HG02610 (cell line): Measurements from ENCODE around the gene ACVR1B.
A peak's percentile ranks its signal among the peaks of the same experiment; 100 is the strongest.

Experiments used
- ATAC-seq: cut with Tn5 transposase; IDR thresholded peaks from one replicate; pipeline ENCODE4 v1.9.1; 2021; ENCODE audit warnings: mild to moderate bottlenecking, moderate library complexity; ENCODE audit not compliant: unreplicated experiment

The ACVR1B gene

DNA sequence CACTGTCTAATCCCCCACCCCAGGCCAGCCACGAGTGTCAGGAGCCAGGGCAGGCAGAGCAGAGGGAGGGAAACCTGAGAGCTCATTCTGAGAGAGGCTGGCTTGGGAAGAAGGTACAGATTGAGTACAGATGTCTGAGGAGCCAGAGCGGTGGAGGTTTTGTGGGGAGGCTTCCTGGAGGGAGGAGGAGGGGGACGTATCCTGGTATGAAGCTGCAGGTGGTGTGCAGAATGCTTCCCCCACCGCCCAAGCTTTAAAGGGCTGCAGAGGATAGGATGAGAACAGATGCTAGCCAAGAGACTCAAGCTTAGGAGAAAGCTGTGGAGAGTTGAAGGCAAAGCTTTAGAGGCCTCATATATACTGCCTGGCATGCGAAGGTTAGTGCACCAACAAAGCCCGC, 52.1 kb downstream of the ACVR1B start:
- ATAC-seq, result no peak

DNA sequence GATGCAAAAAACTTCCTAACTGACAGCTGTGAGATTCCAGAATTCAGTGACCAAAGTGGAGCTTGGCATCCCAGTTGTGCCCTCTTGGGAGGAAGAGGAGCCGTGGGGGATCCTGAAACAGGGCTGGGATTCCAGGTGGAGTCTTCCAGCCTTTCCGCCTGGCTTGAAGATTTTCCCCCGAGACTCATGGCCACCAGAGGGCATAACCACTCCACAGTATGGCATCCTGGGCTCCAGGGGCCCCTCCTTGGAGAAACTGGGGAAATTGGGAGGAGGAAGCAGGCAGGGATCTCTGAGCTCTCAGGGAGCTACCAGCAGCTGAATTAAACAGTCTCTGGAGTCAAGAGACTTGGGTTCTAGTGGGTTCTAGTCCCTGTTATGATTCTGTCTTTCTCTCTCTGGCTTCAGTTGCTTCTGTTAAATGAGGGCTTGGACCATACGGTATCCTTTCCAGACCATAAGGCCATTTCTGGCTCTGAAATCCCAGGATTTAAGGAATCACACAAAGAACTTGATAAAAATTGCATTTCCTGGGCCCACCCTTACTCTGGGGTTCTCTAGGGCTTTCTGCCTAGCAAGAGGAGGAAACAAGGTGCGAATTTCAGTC, 52.6 kb downstream of the ACVR1B start:
- ATAC-seq, result no peak

DNA sequence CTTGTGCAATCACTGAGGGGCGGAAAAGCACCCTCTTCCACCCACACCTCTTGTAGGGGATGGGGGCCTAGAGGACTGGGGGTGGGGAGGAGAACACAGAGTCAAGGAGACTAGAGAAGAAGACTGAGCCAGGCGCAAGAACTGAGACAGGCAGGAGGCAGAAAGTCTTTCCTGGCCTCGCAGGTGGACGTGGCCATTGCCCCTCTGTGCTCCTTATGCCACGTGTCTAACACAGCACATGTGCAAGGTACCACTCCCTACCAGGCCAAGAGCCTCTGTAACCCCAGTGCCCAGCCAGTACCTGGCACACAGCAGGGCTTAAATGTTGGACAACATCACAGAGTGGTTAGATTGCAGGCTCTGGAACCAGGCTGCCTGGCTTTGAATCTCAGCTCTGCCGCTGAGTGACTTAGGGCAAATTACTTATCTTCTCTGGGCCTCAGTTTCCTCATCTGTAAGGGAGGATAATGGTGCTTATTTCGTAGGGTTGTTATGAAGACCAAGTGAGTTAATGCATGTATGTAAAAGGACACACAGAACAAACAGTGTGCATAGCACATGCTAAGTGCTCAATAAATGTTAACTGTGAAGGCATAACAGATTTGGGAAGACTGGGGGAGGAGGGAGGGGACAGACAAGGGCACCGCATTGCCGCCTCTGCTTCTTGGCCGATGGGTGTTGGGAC, 53.9 kb downstream of the ACVR1B start:
- ATAC-seq, result no peak

DNA sequence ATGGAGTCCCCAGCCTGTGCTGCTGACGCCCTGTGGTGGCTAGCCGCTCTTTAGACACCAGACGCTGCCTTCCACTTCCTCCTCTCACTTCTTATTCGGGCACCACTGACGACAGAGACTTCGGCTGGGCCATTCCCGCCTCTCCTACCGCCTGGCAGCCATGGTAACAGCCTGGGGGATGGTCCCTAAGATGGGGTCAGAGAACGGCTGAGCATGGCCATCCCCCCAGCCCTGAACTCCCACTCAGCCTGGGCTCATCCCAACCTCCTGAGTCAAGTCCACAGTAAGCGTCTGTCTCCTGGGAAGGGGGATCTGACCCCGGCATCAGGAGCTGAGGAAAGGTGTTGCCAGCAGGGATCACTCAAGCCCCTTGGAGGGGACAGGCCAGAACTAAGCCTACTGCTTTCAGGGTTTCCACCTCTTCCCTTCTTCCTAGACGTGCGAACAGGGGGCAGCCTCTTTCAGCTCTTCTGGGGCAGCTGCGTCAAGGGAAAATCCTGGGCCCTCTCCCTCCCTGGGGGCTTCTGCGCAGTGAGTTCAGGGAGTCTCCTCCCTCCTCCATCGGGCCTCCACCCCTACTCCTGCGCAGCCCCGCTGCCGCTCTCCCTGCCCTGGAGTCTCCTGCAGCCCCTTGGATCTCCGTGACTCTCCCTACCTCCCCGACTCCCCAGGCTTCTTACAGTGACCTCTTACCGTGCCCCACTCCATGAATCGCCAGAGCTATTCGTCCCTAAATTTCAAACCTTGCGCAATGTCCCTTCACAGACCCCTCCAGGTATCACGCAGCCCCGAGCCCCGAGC, 54.6 kb downstream of the ACVR1B start:
- peak; percentile 71 for ATAC-seq

DNA sequence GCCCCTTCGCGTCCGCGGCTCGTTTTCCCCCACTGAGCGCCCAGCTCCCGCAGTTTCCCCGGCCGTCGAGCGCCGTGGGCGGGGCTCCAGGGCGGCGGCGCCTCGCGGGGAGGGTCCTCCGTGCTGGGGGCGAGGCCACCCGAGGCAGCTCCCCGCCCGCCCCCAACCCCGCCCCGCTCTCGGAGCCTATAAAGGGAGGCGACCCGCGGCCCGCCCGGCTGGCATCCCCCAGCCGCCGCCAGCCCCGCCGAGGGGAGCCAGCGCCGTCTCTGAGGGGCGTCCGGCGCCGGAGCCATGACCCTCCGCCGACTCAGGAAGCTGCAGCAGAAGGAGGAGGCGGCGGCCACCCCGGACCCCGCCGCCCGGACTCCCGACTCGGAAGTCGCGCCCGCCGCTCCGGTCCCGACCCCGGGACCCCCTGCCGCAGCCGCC, 55.2 kb downstream of the ACVR1B start, which contains the start of gene TAMALIN:
Gene TAMALIN, plus strand, starts transcription at position 221 of the 432 bp plus-strand sequence. Its CDS starts 74 bp downstream, at position 295.
- ATAC-seq, result no peak

DNA sequence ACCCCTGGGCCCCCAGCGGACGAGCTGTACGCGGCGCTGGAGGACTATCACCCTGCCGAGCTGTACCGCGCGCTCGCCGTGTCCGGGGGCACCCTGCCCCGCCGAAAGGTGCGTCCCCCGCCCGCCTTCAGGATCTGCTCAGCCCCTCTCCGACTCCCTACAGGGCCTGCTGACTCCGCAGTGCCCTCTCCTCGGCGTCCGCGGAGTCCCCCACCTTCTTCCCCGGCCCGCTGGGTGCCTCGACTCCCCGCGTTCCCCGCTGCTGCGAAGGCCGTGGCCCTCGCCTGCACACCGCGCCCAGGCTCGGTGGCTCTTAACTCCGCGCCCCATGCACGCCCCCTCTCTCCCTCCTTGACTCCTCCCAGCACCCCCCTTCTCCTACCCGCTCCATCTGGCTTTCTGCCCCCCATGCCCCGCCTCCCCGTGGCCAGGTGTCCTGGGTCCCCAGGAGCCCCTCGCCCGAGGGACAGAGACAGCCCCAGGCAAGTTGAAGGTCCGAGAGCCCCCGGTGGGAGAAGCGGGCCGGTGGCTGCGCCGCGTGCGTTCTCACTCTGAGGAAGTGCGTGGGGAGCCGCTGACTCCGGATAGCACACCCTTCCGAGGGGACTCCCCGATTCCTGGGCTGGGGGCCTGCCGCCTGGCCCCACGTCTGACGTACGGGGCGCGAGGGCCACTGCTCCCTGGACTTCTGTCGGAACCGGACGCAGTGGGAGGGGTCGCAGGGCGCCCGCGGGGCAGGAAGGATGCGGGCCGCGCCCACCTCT, 55.8 kb downstream of the ACVR1B start:
- no peak for ATAC-seq

DNA sequence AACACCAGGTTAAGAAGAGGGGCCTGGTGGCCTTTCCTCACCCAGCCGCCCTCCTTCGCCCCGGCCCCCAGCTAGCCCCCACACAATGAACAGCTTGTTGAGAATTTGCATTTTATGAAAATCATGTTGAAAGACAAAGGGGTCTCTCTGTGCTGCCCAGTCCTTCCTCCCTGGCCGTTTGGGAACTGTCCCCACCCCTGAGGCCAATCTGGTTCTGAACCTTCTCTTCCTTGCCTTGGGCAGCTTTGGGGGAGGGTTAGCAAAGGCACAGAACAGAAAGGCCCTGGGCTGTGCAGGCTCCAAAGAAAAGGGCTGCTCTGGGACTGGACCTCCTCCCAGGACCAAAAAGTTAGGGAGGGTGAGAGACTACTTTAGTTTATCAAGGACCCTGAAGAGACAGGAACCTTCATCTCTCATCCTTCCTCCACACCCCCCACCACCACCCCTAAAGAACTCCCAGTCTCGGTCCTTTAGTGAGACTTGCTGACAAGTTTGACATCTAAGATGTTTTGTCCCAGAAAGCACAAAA, 56.5 kb downstream of the ACVR1B start:
- ATAC-seq, result no peak

DNA sequence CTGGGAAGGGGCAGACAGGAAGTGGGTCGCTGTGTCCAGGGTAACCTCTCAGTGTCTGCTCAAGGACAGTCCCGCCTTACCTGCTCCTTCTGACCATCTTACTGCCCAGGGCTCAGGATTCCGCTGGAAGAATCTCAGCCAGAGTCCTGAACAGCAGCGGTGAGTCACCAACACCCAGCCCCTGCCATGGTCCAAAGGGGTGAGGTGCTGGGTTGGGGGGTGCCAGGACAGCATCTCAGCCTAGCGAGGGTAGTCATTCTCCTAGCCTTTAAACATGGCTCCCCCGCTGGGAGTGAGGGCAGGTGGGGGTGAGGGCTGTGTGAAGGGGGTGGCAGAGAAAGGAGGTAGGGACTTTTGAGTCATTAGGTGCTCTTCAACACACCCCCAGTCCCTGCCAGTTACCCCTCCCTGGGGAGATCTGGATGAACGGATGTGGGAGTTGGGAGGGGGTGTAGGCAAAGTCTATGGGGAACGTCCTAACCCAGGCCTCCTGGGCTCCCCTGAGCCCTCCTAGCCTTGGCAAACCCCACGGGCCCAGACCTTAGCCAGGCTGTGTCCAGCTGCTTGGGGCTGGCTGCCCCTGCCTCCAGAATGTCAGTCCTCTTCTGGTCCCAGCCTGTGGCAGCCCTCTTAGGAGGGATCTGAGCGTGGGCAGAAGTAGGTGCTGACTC, 57.7 kb downstream of the ACVR1B start:
- no peak for ATAC-seq

DNA sequence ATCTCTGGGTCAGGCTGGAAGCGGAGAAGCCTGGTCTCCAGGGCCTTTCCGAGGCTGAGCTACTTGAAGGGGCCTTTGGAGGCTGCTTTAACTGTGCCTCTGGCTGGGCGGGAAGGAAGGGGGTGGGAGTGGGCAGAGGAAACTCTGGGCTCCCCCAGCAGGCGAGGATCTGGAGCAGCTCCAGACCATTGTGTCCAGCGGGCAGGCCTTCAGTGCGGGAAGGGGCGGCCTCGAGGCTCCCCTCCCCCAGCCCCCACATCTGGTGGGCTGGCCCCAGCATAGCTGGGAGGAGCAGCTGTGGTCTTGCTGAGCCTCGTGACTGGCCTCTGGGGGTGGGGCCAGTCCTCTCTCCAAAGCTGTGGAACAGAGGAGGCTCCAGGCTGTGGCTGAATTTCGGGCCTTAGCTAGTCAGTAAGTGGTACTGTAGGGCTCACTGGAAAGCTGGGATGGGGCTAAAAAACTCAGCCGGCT, 58.7 kb downstream of the ACVR1B start:
- no peak for ATAC-seq

DNA sequence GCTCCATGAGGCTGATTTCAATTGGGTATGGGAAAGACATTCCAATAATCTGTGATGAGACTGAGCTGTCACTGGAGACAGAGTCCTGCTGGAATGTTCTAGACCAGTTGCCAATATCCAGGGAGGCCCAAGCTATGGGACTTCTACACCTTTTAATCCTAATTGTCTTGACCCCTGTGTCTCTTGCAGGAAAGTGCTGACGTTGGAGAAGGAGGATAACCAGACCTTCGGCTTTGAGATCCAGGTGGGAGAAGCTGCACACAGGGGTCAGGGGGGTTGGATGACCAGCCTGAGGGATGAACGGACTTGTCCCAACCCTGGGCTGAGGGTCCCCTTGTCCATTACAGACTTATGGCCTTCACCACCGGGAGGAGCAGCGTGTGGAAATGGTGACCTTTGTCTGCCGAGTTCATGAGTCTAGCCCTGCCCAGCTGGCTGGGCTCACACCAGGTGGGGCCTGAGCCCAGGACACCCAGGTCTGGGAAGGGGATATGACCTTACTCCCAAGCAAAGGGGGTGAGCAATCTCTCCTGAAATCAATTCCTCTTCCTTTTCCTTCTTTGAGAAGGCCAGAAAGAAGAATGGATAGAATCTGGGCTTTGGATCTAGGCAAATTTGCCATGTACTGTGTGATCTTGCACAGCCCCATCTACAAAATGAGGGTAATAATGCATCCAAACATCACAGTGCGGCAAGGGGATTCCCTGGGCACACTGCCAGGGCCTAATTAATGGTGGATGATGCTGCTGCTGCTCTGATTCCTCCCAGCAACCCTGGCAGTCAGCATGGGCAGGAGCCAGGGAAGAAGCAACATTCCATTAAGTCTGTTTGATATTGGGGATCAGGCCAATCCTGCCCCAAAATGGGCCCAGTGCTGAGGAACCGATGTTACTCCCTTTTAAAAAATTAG, 59.4 kb downstream of the ACVR1B start:
- ATAC-seq, result no peak

DNA sequence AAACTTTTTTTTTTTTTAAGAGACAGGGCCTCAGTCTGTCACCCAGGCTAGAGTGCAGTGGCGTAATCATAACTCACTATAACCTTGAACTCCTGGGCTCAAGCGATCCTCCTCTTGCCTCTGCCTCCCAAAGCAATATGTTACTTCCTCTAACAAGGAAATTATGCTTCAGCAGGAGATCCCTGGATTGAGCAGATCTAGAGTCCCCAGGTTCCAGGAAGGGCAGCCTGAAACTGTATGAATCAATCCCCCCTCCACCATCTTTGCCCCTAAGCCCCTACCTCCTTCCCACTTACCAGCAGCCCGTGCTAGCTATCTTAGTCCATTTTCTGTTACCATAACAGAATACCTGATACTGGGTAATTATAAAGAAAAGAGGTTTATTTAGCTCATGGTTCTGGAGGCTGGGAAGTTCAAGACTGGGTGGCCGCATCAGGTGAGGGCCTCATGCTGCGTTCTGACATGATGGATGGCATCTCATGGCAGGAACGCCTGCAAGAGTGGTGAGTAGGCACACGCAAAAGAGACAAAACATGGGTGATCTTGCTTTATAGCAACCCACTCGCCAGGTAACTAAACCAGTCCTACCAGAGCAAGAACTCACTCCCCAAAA, 60.2 kb downstream of the ACVR1B start:
- no peak for ATAC-seq

DNA sequence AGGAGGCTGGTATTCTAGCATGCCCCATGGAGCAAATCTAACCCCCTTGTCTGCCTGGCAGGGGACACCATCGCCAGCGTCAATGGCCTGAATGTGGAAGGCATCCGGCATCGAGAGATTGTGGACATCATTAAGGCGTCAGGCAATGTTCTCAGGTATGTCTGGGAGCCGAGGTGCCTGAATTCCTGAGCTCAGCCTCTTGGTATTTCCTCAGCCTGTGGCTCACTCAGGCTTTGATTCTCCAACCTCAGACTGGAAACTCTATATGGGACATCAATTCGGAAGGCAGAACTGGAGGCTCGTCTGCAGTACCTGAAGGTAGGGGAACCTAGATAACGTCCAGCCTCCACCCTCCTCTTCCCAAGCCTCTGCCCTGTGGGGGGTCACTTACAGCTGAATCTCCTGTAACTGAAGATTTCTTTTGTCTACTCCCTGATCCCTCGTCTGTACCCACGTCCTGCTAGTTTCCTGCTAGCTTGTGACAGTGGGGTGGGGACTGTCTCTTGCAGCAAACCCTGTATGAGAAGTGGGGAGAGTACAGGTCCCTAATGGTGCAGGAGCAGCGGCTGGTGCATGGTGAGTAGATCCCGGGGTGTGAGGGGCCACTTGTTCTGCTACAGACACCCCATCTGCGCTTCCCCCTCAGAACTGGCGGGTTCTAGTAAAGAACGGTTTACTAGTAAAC, 62.3 kb downstream of the ACVR1B start:
- ATAC-seq, result no peak

DNA sequence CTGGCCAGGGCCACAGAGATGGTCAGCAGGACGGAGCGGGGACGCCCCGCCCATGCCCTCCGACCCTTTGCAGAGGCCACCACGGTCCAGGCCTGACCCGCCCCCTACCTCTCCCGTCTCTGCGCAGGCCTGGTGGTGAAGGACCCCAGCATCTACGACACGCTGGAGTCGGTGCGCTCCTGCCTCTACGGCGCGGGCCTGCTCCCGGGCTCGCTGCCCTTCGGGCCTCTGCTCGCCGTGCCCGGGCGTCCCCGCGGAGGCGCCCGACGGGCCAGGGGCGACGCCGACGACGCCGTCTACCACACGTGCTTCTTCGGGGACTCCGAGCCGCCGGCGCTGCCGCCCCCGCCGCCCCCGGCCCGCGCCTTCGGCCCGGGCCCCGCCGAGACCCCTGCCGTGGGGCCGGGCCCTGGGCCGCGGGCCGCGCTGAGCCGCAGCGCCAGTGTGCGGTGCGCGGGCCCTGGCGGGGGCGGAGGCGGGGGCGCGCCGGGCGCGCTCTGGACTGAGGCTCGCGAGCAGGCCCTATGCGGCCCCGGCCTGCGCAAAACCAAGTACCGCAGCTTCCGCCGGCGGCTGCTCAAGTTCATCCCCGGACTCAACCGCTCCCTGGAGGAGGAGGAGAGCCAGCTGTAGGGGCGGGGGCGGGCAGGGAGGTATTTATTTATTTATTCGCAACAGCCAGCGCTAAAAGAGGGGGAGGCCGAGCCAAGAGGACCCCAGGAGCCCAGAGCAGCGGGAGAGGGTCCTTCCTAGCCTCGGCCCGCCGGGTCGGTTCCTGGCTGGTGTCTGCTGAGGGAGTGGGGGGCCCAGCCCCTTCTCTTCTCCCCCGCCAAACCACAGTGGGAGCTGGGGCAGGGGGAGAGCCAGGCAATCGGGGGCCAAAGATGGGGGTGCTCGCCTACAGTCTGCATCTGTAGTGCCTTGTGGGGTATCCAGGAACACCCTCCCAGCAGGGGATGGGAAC, 63.4 kb downstream of the ACVR1B start:
- ATAC-seq, result no peak

DNA sequence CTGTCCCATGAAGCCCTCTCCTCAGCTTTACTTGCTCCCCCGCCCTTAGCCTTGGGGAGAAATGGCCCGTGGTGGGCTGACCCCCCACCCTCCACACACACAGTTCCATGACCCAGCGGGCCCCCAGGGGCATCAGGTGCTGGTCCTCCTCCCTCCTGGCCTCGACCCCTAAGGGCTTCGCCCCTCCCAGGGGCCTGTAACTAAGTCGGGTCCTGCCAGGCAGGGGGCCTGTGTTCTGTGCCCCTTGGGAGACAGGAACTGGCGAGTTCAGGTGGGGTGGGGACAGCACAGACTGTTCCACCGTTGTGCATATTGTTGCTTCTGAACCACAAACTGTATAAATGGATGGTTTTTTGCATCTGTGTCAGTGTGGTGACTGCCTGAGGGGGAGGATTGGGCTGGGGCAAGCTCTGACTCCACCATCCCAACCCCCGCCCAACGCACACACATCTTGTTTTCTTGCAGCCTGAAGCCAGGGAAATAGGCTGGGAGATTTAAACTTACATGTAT, 64.1 kb downstream of the ACVR1B start:
- ATAC-seq, result no peak

DNA sequence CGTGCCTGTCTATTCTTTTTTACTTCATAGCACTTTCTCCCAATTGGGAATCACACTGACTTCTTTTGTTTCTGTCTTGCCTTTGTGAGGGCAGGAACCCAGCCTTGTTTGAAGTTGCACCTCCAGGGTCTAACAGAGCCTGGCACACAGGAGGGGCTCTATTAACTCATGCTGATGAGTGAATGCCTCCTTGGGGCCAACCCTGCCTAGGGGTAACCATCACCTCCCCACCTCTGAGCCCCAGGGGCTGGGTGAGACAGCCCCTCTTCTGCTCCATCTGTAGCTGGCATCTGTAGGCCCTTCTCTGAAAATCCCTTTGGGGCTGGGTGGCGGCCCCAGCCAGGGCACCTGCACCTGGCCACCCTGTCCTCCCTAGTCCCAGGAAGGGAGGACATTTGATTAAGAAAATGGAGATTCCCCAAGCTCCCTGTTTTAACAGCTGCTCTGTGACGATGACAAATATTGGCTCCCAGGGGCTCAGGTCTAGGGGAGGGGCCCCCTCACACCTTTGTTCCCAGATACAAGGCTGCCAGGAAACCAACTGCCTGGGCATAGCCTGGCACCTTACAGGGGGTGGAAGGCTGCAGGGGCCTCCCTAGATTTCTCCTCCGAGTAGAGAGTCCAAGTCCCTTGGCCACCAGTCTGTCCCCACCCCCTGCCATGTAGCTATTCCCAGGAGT, 67.1 kb downstream of the ACVR1B start:
- ATAC-seq, result no peak

DNA sequence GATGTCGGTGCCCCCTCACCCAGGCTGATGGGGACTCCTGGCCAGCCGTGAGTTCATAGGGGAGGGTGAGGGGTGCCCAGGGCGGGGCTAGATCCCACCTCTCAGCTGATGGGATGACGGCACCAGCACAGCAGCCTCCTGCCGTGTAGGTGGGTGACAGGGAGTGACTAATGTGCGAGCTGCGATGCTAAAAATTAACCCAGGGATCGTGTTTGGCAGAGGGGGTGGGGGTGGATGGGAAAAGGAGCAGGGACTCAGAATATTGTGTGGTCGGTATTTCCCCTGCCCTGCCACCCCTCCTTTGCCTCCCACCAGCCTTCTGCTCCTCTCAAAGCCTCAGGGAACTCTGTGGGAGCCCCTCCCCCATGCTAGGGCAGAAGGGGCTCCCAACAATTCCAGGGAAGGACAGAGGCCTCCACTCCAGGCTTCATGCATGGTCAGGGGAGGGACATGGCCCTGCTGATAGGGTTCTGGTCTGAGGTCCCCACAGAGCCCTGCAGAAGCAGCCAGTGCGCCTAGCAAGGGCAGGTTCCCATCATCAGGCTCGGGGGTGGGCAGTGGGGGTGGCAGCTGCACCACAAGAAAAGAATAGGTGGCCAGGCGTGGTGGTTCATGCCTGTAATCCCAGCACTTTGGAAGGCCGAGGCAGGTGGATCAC, 67.7 kb downstream of the ACVR1B start:
- ATAC-seq, result no peak
